SK-N-SH (cell line): ENCODE measurements around the gene RNF157. TPM values are rescaled to one million over a fixed set of nuclear protein-coding genes. Genes with fewer than 3 reads are reported as not detected.

Experiments
- CTCF ChIA-PET: fragments of 300-600, 350-600 bp; formaldehyde crosslinking; extraction: SDS; loops from one replicate; lab custom pipeline; 2021; lab: Yijun Ruan, JAX
- POLR2A ChIA-PET: fragments of 350-600 bp; sonication (Branson Sonifier 250); formaldehyde crosslinking; extraction: SDS; loops from one replicate; lab custom pipeline; 2020; ENCODE audit warnings: antibody characterized with exemption, inconsistent platforms; lab: Yijun Ruan, JAX
- DNase-seq: peaks from one replicate; pipeline ENCODE4 v3.0.0; 2012
- H2AFZ ChIP-seq: fragments of 200-600 bp; sonication (generic); 2 replicates; pipeline ENCODE4 v1.8.1; 2016; ENCODE audit warnings: antibody characterized with exemption, mild to moderate bottlenecking, low read depth
- H3F3A ChIP-seq: fragments of 200-600 bp; sonication (generic); replicated peaks from 2 replicates; pipeline ENCODE3; 2016; ENCODE audit warnings: antibody characterized with exemption, mild to moderate bottlenecking; ENCODE audit not compliant: insufficient read depth
- H3K27ac ChIP-seq, 2 experiments: fragments of 200-500 bp in 1 of 2; fragments of 200-600 bp in 1 of 2; sonication (Bioruptor generic) in 1 of 2; sonication (generic), shearing (Covaris generic) in 1 of 2; 2 replicates each; pipeline versions ENCODE4 v1.5.1 to v1.6.1; 2014 to 2016; ENCODE audit warnings: low read depth in 2 of 2, inconsistent platforms in 1 of 2, low read length in 1 of 2, mild to moderate bottlenecking in 1 of 2, mixed read lengths in 1 of 2
- H3K27me3 ChIP-seq: fragments of 200-600 bp; sonication (generic), shearing (Covaris generic); 2 replicates; pipeline ENCODE4 v1.6.1; 2016; ENCODE audit warnings: mixed run types; ENCODE audit not compliant: insufficient read depth
- H3K36me3 ChIP-seq, 2 experiments: fragments of 200-500 bp in 1 of 2; fragments of 200-600 bp in 1 of 2; sonication (Bioruptor generic) in 1 of 2; sonication (generic) in 1 of 2; replicated peaks in 1 of 2; 2 replicates each; pipeline versions ENCODE3 to v1.5.1; 2014 to 2016; ENCODE audit warnings: low read length in 1 of 2, mild to moderate bottlenecking in 1 of 2; ENCODE audit not compliant: insufficient read depth in 2 of 2, control insufficient read depth in 1 of 2
- H3K4me1 ChIP-seq, 2 experiments: fragments of 200-500 bp in 1 of 2; fragments of 200-600 bp in 1 of 2; sonication (Bioruptor generic) in 1 of 2; sonication (generic), shearing (Covaris generic) in 1 of 2; 2 replicates each; pipeline versions ENCODE4 v1.5.1 to v1.6.1; 2014 to 2016; ENCODE audit warnings: low read depth in 1 of 2, low read length in 1 of 2, mixed run types in 1 of 2; ENCODE audit not compliant: insufficient read depth in 2 of 2, control insufficient read depth in 1 of 2
- H3K4me2 ChIP-seq: fragments of 200-600 bp; sonication (generic), shearing (Covaris generic); 2 replicates; pipeline ENCODE4 v1.6.1; 2017; ENCODE audit warnings: mixed run types
- H3K4me3 ChIP-seq, 2 experiments: fragments of 200-500 bp in 1 of 2; fragments of 200-600 bp in 1 of 2; sonication (Bioruptor generic) in 1 of 2; sonication (generic), shearing (Covaris generic) in 1 of 2; 2 replicates each; pipeline versions ENCODE4 v1.5.1 to v1.8.1; 2014 to 2016; ENCODE audit warnings: low read depth in 2 of 2, inconsistent platforms in 1 of 2, low read length in 1 of 2, mild to moderate bottlenecking in 1 of 2, mixed read lengths in 1 of 2, moderate library complexity in 1 of 2
- H3K79me2 ChIP-seq: fragments of 200-600 bp; sonication (generic); 2 replicates; pipeline ENCODE4 v1.8.1; 2017; ENCODE audit warnings: mild to moderate bottlenecking; ENCODE audit not compliant: insufficient read depth
- H3K9ac ChIP-seq: fragments of 200-600 bp; sonication (generic); 2 replicates; pipeline ENCODE4 v1.6.1; 2017; ENCODE audit warnings: mixed run types
- H3K9me2 ChIP-seq: fragments of 200-600 bp; sonication (generic); 2 replicates; pipeline ENCODE4 v1.6.1; 2017; ENCODE audit warnings: mixed run types
- H3K9me3 ChIP-seq: fragments of 200-600 bp; sonication (generic); 2 replicates; pipeline ENCODE4 v1.6.1; 2017; ENCODE audit warnings: mixed run types, mild to moderate bottlenecking, moderate library complexity
- H4K20me1 ChIP-seq: fragments of 200-600 bp; sonication (generic); 2 replicates; pipeline ENCODE4 v1.6.1; 2017; ENCODE audit warnings: mild to moderate bottlenecking, mixed run types; ENCODE audit not compliant: insufficient read depth
- CHD2 ChIP-seq: fragments of 150-350 bp; IDR thresholded peaks from 2 replicates; pipeline ENCODE4 v1.6.1; 2018; ENCODE audit warnings: low read length; ENCODE audit not compliant: partially characterized antibody
- ELF1 ChIP-seq: IDR thresholded peaks from 2 replicates; pipeline ENCODE4 v1.4.0; 2012
- EP300 ChIP-seq, 2 experiments: IDR thresholded peaks; 2 replicates each; pipeline versions ENCODE4 v1.4.0 to v1.6.1; 2012; ENCODE audit warnings: borderline replicate concordance in 1 of 2, low read depth in 1 of 2, low read length in 1 of 2
- FOSL2 ChIP-seq: IDR thresholded peaks from 2 replicates; pipeline ENCODE4 v1.4.0; 2012; ENCODE audit warnings: low read depth, mild to moderate bottlenecking, moderate library complexity, borderline replicate concordance
- GABPA ChIP-seq: IDR thresholded peaks from 2 replicates; pipeline ENCODE4 v1.4.0; 2012; ENCODE audit warnings: low read depth, mild to moderate bottlenecking
- MEF2A ChIP-seq: IDR thresholded peaks from 2 replicates; pipeline ENCODE4 v1.4.0; 2012; ENCODE audit warnings: low read depth, borderline replicate concordance
- MXI1 ChIP-seq: IDR thresholded peaks from 2 replicates; pipeline ENCODE4 v1.6.1; 2012; ENCODE audit warnings: mild to moderate bottlenecking, low read depth, low read length, improper control_type of control experiment
- NRF1 ChIP-seq: IDR thresholded peaks from 2 replicates; pipeline ENCODE4 v1.6.1; 2012; ENCODE audit warnings: low read depth, mild to moderate bottlenecking, low read length
- RFX5 ChIP-seq: IDR thresholded peaks from 2 replicates; pipeline ENCODE4 v1.6.1; 2012; ENCODE audit warnings: mild to moderate bottlenecking, improper control_type of control experiment, low read length
- RXRA ChIP-seq: IDR thresholded peaks from 2 replicates; pipeline ENCODE4 v1.4.0; 2012; ENCODE audit warnings: low read depth, mild to moderate bottlenecking, borderline replicate concordance
- SIN3A ChIP-seq: IDR thresholded peaks from 2 replicates; pipeline ENCODE4 v1.6.1; 2012; ENCODE audit warnings: low read depth, mild to moderate bottlenecking, low read length, moderate library complexity, borderline replicate concordance
- TAF1 ChIP-seq: IDR thresholded peaks from 2 replicates; pipeline ENCODE4 v1.6.1; 2012; ENCODE audit warnings: low read depth, mild to moderate bottlenecking, low read length, moderate library complexity, borderline replicate concordance
- TEAD4 ChIP-seq: IDR thresholded peaks from 2 replicates; pipeline ENCODE4 v1.4.0; 2012; ENCODE audit warnings: mild to moderate bottlenecking, borderline replicate concordance; ENCODE audit not compliant: insufficient read depth
- WGBS: methylation state at CpG from one replicate; pipeline ENCODE4 v1.1.6; 2017; ENCODE audit warnings: low lambda C conversion rate; 5-methylcytosine and 5-hydroxymethylcytosine counted together
- polyA plus RNA-seq, 3 experiments: library from polyadenylated mRNA; depleted of rRNA; stranded (reverse); fragments of >200 nt; gene quantifications; 2 replicates each; pipeline ENCODE4 v1.2.3, GENCODE V29; 2012
- TF ChIP-seq, protein P1 (sequence below): IDR thresholded peaks from 2 replicates; pipeline ENCODE4 v1.4.0; 2012; ENCODE audit warnings: low read depth, borderline replicate concordance
- TF ChIP-seq, protein P2 (sequence below): fragments of 150-350 bp; IDR thresholded peaks from 2 replicates; pipeline ENCODE4 v1.6.1; 2017; ENCODE audit warnings: antibody characterized with exemption, low read length, low read depth, borderline replicate concordance
- TF ChIP-seq, protein P3 (sequence below): IDR thresholded peaks from 2 replicates; pipeline ENCODE4 v1.6.1; 2012; ENCODE audit warnings: mild to moderate bottlenecking, low read depth, low read length, moderate library complexity
- TF ChIP-seq, protein P4 (sequence below): fragments of 200-600 bp; sonication (generic); IDR thresholded peaks from 2 replicates; pipeline ENCODE4 v1.6.1; 2017; ENCODE audit warnings: antibody characterized with exemption, mild to moderate bottlenecking, moderate library complexity
- TF ChIP-seq, protein P5 (sequence below): fragments of 150-350 bp; IDR thresholded peaks from 2 replicates; pipeline ENCODE4 v1.6.1; 2016; ENCODE audit warnings: mild to moderate bottlenecking, low read depth, low read length
- TF ChIP-seq, protein P6 (sequence below): IDR thresholded peaks from 2 replicates; pipeline ENCODE4 v1.4.0; 2012; ENCODE audit warnings: low read depth

Gene RNF157
- polyA plus RNA-seq, 1 of the 3 experiments (the other 2 are of a cell fraction): 5.2 TPM

DNA sequence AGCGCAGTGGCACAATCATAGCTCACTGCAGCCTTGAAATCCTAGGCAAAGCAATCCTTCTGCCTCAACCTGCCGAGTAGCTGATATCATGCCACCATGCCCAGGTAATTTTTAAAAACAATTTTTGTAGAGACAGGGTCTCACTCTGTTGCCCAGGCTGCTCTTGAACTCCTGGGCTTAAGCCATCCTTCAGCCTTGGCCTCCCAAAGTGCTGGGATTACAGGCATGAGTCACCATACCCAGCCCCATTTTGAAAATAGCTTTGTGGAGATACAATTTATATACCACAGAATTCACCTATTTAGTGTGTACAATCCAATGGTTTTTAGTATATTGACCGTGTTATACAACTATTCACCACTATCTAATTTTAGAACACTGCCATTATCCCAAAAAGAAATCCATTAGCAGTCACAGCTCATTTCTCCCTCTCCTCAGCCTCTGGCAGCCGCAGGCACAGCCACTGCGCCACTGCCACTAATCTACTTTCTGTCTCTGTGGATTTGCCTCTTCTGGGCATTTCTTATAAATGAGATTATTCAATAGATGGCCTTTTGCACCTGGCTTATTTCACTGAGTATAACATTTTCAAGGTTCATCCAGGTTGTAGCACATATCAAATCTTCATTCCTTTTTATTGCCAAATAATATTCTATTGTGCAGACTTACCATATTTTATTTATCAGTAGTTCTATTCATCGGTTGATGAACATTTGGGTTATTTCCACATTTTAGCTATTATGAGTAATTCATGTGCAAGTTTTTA is 6.5 kb downstream of the RNF157 start:
- H3K4me3 ChIP-seq: no peak overlapping the region
- H3K9me2 ChIP-seq: no peaks in the 10 kb centered on the region
- no peak overlapping the region for H2AFZ ChIP-seq
- H3K79me2 ChIP-seq: no peaks in the 10 kb centered on the region
- ChIA-PET POLR2A (no interaction called here), CTCF (interaction anchor here (0.5 to 1.3 kb wide), 4 partner anchors 46 to 227 kb away, joined by 3 to 9 read pairs (median 4); no protein-coding TSS in a partner anchor)
- WGBS: 92% methylated on average over 6 of the region's 6 CpGs
- no peak overlapping the region for H3K9ac ChIP-seq
- no peaks in the 10 kb centered on the region for H3K27me3 ChIP-seq
- no peaks in the 10 kb centered on the region for H4K20me1 ChIP-seq
- H3K9me3 ChIP-seq: no peaks in the 10 kb centered on the region
- peaks cover 12% of the 10 kb centered on the region for H3F3A ChIP-seq
- DNase-seq: no peak
- peaks cover 0 to under 1% of the 10 kb centered on the region in 2 experiments; a peak in 1 of 4 replicates for H3K4me1 ChIP-seq
- no peak for TF ChIP-seq RFX5
- TF ChIP-seq, protein P1, sequence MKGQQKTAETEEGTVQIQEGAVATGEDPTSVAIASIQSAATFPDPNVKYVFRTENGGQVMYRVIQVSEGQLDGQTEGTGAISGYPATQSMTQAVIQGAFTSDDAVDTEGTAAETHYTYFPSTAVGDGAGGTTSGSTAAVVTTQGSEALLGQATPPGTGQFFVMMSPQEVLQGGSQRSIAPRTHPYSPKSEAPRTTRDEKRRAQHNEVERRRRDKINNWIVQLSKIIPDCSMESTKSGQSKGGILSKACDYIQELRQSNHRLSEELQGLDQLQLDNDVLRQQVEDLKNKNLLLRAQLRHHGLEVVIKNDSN: no peak
- TF ChIP-seq, protein P2, sequence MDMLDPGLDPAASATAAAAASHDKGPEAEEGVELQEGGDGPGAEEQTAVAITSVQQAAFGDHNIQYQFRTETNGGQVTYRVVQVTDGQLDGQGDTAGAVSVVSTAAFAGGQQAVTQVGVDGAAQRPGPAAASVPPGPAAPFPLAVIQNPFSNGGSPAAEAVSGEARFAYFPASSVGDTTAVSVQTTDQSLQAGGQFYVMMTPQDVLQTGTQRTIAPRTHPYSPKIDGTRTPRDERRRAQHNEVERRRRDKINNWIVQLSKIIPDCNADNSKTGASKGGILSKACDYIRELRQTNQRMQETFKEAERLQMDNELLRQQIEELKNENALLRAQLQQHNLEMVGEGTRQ: no peak
- TF ChIP-seq FOSL2: no peak; the same call in 1 of the 2 replicates
- TF ChIP-seq, protein P3, sequence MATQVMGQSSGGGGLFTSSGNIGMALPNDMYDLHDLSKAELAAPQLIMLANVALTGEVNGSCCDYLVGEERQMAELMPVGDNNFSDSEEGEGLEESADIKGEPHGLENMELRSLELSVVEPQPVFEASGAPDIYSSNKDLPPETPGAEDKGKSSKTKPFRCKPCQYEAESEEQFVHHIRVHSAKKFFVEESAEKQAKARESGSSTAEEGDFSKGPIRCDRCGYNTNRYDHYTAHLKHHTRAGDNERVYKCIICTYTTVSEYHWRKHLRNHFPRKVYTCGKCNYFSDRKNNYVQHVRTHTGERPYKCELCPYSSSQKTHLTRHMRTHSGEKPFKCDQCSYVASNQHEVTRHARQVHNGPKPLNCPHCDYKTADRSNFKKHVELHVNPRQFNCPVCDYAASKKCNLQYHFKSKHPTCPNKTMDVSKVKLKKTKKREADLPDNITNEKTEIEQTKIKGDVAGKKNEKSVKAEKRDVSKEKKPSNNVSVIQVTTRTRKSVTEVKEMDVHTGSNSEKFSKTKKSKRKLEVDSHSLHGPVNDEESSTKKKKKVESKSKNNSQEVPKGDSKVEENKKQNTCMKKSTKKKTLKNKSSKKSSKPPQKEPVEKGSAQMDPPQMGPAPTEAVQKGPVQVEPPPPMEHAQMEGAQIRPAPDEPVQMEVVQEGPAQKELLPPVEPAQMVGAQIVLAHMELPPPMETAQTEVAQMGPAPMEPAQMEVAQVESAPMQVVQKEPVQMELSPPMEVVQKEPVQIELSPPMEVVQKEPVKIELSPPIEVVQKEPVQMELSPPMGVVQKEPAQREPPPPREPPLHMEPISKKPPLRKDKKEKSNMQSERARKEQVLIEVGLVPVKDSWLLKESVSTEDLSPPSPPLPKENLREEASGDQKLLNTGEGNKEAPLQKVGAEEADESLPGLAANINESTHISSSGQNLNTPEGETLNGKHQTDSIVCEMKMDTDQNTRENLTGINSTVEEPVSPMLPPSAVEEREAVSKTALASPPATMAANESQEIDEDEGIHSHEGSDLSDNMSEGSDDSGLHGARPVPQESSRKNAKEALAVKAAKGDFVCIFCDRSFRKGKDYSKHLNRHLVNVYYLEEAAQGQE: no peak
- TF ChIP-seq, protein P4, sequence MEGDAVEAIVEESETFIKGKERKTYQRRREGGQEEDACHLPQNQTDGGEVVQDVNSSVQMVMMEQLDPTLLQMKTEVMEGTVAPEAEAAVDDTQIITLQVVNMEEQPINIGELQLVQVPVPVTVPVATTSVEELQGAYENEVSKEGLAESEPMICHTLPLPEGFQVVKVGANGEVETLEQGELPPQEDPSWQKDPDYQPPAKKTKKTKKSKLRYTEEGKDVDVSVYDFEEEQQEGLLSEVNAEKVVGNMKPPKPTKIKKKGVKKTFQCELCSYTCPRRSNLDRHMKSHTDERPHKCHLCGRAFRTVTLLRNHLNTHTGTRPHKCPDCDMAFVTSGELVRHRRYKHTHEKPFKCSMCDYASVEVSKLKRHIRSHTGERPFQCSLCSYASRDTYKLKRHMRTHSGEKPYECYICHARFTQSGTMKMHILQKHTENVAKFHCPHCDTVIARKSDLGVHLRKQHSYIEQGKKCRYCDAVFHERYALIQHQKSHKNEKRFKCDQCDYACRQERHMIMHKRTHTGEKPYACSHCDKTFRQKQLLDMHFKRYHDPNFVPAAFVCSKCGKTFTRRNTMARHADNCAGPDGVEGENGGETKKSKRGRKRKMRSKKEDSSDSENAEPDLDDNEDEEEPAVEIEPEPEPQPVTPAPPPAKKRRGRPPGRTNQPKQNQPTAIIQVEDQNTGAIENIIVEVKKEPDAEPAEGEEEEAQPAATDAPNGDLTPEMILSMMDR: no peak
- no peak for TF ChIP-seq ELF1
- TF ChIP-seq, protein P5, sequence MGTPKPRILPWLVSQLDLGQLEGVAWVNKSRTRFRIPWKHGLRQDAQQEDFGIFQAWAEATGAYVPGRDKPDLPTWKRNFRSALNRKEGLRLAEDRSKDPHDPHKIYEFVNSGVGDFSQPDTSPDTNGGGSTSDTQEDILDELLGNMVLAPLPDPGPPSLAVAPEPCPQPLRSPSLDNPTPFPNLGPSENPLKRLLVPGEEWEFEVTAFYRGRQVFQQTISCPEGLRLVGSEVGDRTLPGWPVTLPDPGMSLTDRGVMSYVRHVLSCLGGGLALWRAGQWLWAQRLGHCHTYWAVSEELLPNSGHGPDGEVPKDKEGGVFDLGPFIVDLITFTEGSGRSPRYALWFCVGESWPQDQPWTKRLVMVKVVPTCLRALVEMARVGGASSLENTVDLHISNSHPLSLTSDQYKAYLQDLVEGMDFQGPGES: no peak
- TF ChIP-seq CHD2: no peak
- TF ChIP-seq TAF1: no peak
- TF ChIP-seq MEF2A: no peak
- no peak for TF ChIP-seq EP300 (IDR thresholded peaks at IDR 0.05; ENCODE audit: borderline replicate concordance in 1 of 2, low read depth in 1 of 2, low read length in 1 of 2)
- no peak for TF ChIP-seq NRF1
- no peak for TF ChIP-seq GABPA
- no peak for TF ChIP-seq SIN3A
- TF ChIP-seq RXRA: no peak
- no peak for TF ChIP-seq TEAD4
- TF ChIP-seq, protein P6, sequence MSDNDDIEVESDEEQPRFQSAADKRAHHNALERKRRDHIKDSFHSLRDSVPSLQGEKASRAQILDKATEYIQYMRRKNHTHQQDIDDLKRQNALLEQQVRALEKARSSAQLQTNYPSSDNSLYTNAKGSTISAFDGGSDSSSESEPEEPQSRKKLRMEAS: no peak
- no peak for TF ChIP-seq MXI1
- no peak overlapping the region for H3K4me2 ChIP-seq
- H3K27ac ChIP-seq: no peak overlapping the region
- H3K36me3 ChIP-seq: no peaks in the 10 kb centered on the region
